CD8-positive, alpha-beta memory T cell (primary cell): ENCODE results near the gene SERPINB10. TPM values are rescaled to one million over a fixed set of nuclear protein-coding genes. Genes with fewer than 3 reads are reported as not detected.
A peak's percentile ranks its signal among the peaks of the same experiment; 100 is the strongest.

Experiments used
- CTCF ChIA-PET: fragments of 350-600 bp; sonication (Branson Sonifier 250); formaldehyde crosslinking; loops from one replicate; lab custom pipeline; 2021; ENCODE audit warnings: antibody characterized with exemption; lab: Charles Lee
- POLR2A ChIA-PET: fragments of 350-600 bp; sonication (Branson Sonifier 250); formaldehyde crosslinking; loops from one replicate; lab custom pipeline; 2021; ENCODE audit warnings: antibody characterized with exemption; lab: Charles Lee
- DNase-seq, 5 donors: peaks; one replicate each; pipeline versions ENCODE4 v3.0.0 to v3.0.0-alpha.2; 2020 to 2022; ENCODE audit warnings: mixed read lengths in 1 of 5
- H3K27ac ChIP-seq: one replicate; pipeline ENCODE4 v1.7.0; 2013; ENCODE audit warnings: low read depth, mild to moderate bottlenecking, low read length, moderate library complexity
- H3K27me3 ChIP-seq: 2 replicates; pipeline ENCODE4 v1.7.0; 2013; ENCODE audit warnings: low read length, mild to moderate bottlenecking; ENCODE audit not compliant: insufficient read depth, poor library complexity, severe bottlenecking
- H3K36me3 ChIP-seq: 2 replicates; pipeline ENCODE4 v1.7.0; 2013; ENCODE audit warnings: mild to moderate bottlenecking, low read length, moderate library complexity; ENCODE audit not compliant: insufficient read depth
- H3K4me1 ChIP-seq: 2 replicates; pipeline ENCODE4 v1.7.0; 2013; ENCODE audit warnings: mild to moderate bottlenecking, low read length, moderate library complexity; ENCODE audit not compliant: insufficient read depth
- H3K4me3 ChIP-seq: 2 replicates; pipeline ENCODE4 v1.7.0; 2013; ENCODE audit warnings: mild to moderate bottlenecking, low read length
- H3K9me3 ChIP-seq: 2 replicates; pipeline ENCODE4 v1.7.0; 2013; ENCODE audit warnings: mild to moderate bottlenecking, low read length
- H3K27ac Mint-ChIP-seq, 8 donors: one replicate each; pipeline ENCODE4 v1.8.0; 2020 to 2021; ENCODE audit warnings: mixed read lengths in 8 of 8, mild to moderate bottlenecking in 6 of 8, inconsistent platforms in 3 of 8, moderate library complexity in 3 of 8
- H3K27me3 Mint-ChIP-seq, 2 donors: one replicate each; pipeline ENCODE4 v1.8.0; 2020 to 2021; ENCODE audit warnings: mixed read lengths in 2 of 2, mild to moderate bottlenecking in 1 of 2, moderate library complexity in 1 of 2
- H3K36me3 Mint-ChIP-seq, 3 donors: one replicate each; pipeline ENCODE4 v1.8.0; 2020 to 2021; ENCODE audit warnings: mixed read lengths in 3 of 3, inconsistent platforms in 1 of 3, mild to moderate bottlenecking in 1 of 3
- H3K4me1 Mint-ChIP-seq, 3 donors: one replicate each; pipeline ENCODE4 v1.8.0; 2020 to 2021; ENCODE audit warnings: mixed read lengths in 3 of 3, inconsistent platforms in 1 of 3, mild to moderate bottlenecking in 1 of 3
- H3K4me3 Mint-ChIP-seq, 7 donors: one replicate each; pipeline ENCODE4 v1.8.0; 2020 to 2021; ENCODE audit warnings: mixed read lengths in 7 of 7, mild to moderate bottlenecking in 6 of 7, moderate library complexity in 4 of 7, inconsistent platforms in 2 of 7
- H3K9me3 Mint-ChIP-seq, 5 donors: one replicate each; pipeline ENCODE4 v1.8.0; 2020 to 2022; ENCODE audit warnings: mixed read lengths in 5 of 5, mild to moderate bottlenecking in 3 of 5, moderate library complexity in 2 of 5, inconsistent platforms in 1 of 5
- polyA plus RNA-seq: library from polyadenylated mRNA; unstranded; fragments of 300-500 nt; fragmentation: Illumina TruSeq; gene quantifications from one replicate; pipeline ENCODE4 v1.2.3, GENCODE V29; 2021
- total RNA-seq, 2 experiments: library from RNA; stranded (reverse); gene quantifications; one replicate each; pipeline ENCODE4 v1.2.3, GENCODE V29; 2021

The SERPINB10 gene
- total and polyA plus RNA-seq, 3 experiments from 2014 or later, result not detected

DNA sequence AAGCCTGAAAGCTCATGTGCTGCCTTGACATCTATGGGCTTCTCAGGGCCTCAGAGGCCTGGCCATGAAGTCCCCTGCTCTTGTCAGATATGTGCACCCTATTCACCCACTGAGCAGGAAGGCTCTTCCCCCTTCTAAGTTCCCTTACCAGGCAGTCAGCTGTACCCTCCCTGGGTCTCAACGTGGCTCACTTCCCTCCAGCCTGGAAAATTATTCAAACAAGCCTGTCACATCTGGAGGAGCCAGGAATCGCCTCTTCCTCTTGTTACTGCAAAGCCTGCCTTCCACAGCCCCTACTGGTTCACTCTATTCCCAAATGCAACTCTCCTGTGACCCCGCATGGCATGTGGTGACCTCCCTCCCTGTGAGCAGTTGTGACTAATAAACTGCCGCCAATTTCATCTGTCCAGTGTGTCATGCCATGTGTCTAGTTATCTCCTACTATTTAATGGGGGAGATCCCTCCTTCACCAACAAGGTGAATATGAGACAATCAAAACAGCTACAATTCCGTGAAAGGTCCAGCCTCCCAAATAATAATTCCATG is 53.8 kb downstream of the SERPINB10 start:
- H3K9me3 ChIP-seq, result no peaks in the 10 kb centered on the region

DNA sequence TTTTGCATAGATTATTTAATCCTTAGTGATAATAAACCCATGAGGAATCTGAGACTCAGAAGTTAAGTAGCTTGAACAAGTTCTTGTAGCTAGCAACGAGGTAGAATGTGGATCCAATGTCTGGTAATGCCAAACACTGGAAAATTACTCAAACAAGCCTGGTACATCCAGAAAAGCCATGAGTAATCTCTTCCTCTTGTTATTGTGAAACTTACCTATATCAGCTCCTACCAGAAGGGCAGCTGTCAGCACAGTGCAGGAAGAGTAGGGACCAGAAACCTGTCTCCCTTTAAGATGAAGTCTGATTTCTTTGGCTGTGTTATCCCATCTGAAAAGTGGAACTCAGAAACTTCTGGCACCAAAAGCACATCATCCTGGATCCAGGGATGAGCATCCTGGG is 54.4 kb downstream of the SERPINB10 start:
- no peaks in the 10 kb centered on the region for H3K9me3 Mint-ChIP-seq
- no peak for DNase-seq
- Histone ChIP-seq H3K27ac (no peak overlapping the region), H3K36me3 (no peaks in the 10 kb centered on the region), H3K4me3 (no peak overlapping the region), H3K4me1 (no peaks in the 10 kb centered on the region), H3K9me3 (no peaks in the 10 kb centered on the region), H3K27me3 (no peaks in the 10 kb centered on the region)
- H3K27ac Mint-ChIP-seq, result no peak overlapping the region
- no peak overlapping the region for H3K4me3 Mint-ChIP-seq
- no peaks in the 10 kb centered on the region for H3K4me1 Mint-ChIP-seq
- H3K36me3 Mint-ChIP-seq, result no peaks in the 10 kb centered on the region
- ChIA-PET CTCF (interaction anchor here (1.6 to 3.5 kb wide), 5 partner anchors 8 to 37 kb away, joined by 4 to 21 read pairs (median 7); no protein-coding TSS in a partner anchor), POLR2A (no interaction called here)
- H3K27me3 Mint-ChIP-seq, result peaks cover 0 to 38% of the 10 kb centered on the region in 2 donors

More for the DNA sequence above, 53.8 kb downstream of the SERPINB10 start:
- no peaks in the 10 kb centered on the region for H3K27me3 ChIP-seq
- Mint-ChIP-seq H3K4me3 (no peak overlapping the region), H3K36me3 (no peaks in the 10 kb centered on the region), H3K27ac (peak overlapping the region in 1 of 8 donors; percentile 72), H3K9me3 (no peaks in the 10 kb centered on the region), H3K27me3 (peaks cover 0 to 44% of the 10 kb centered on the region in 2 donors), H3K4me1 (no peaks in the 10 kb centered on the region)
- CTCF ChIA-PET, result interaction anchor here (3.2 kb wide), 1 partner anchor 33 kb away, joined by 21 read pairs; no protein-coding TSS in a partner anchor
- DNase-seq, result no peak
- no peak overlapping the region for H3K27ac ChIP-seq
- no peaks in the 10 kb centered on the region for H3K4me1 ChIP-seq
- H3K4me3 ChIP-seq, result no peak overlapping the region
- H3K36me3 ChIP-seq, result no peaks in the 10 kb centered on the region
- POLR2A ChIA-PET, result no interaction called here

DNA sequence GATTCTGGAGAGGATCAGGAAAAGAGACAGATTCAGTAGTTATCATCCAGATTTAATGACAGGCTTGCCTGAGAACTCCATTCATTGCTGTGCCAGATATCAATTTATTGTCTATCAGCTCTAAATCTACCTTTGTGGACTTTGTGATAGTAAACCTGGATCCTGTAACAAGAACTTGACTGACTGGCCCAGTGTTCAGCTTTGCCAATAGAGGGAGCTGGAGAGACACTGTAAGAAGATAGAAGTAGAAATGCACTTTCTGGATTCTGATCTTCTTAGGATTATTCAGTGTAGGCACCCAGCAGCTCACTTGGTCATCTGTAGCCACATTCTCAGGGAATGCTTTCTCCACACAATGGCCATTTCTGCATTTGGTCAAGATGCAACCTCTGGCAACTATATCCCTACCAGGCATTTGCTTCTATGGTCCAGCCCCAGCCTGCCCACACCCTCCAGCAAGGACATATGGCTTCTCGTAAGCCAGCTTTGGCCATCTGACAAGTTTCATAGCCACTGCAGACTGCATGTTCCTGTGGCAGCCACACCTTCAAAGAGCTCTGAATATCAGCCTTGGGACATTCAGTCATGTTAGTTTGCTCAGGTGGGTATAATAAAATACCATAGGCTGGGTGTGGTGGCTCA is 56.0 kb downstream of the SERPINB10 start:
- Mint-ChIP-seq H3K36me3 (no peaks in the 10 kb centered on the region), H3K27me3 (peaks cover 0 to 27% of the 10 kb centered on the region in 2 donors), H3K4me1 (peaks cover 0 to 6% (median 2%) of the 10 kb centered on the region in 3 donors), H3K27ac (peak overlapping the region in 1 of 8 donors; percentile 3), H3K9me3 (no peaks in the 10 kb centered on the region), H3K4me3 (no peak overlapping the region)
- Histone ChIP-seq H3K9me3 (no peaks in the 10 kb centered on the region), H3K36me3 (no peaks in the 10 kb centered on the region), H3K27ac (no peak overlapping the region), H3K4me1 (no peaks in the 10 kb centered on the region), H3K4me3 (no peak overlapping the region), H3K27me3 (no peaks in the 10 kb centered on the region)
- peak in 4 of 5 donors; percentile 23 to 69 (median 53) for DNase-seq
- POLR2A ChIA-PET, result no interaction called here
- CTCF ChIA-PET, result interaction anchor here (1.0 to 3.5 kb wide), 15 partner anchors 10 to 1474 kb away, joined by 3 to 21 read pairs (median 6); no protein-coding TSS in a partner anchor

DNA sequence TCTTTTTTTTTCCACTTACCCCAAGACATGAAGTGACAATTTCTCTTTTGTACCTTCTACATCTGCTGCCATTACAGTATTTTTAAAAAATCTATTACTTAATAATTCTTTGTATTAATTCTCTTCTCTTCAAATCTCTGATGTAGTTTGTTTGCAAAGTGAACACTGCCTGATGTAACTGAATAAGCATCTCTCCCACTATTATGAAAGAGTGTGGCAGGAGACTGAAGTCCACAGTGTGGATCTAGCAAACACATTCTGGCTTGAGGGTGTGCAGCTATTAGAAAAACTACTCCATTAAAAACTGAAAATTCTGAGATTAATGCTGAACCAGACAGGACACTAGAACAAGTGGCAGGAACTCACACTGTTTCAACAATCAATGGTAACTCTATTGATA is 57.1 kb downstream of the SERPINB10 start:
- Mint-ChIP-seq H3K27ac (no peak overlapping the region), H3K4me1 (peaks cover 9 to 18% (median 14%) of the 10 kb centered on the region in 3 donors), H3K36me3 (peaks cover 0 to under 1% (median 0%) of the 10 kb centered on the region in 3 donors), H3K9me3 (no peaks in the 10 kb centered on the region), H3K4me3 (no peak overlapping the region), H3K27me3 (peaks cover 0 to 19% of the 10 kb centered on the region in 2 donors)
- Histone ChIP-seq H3K4me1 (peaks cover 8% of the 10 kb centered on the region), H3K27me3 (no peaks in the 10 kb centered on the region), H3K4me3 (no peak overlapping the region), H3K27ac (no peak overlapping the region), H3K9me3 (no peaks in the 10 kb centered on the region), H3K36me3 (no peaks in the 10 kb centered on the region)
- no peak for DNase-seq
- ChIA-PET POLR2A (no interaction called here), CTCF (interaction anchor here (3.5 kb wide), 1 partner anchor 11 kb away, joined by 14 read pairs; no protein-coding TSS in a partner anchor)

DNA sequence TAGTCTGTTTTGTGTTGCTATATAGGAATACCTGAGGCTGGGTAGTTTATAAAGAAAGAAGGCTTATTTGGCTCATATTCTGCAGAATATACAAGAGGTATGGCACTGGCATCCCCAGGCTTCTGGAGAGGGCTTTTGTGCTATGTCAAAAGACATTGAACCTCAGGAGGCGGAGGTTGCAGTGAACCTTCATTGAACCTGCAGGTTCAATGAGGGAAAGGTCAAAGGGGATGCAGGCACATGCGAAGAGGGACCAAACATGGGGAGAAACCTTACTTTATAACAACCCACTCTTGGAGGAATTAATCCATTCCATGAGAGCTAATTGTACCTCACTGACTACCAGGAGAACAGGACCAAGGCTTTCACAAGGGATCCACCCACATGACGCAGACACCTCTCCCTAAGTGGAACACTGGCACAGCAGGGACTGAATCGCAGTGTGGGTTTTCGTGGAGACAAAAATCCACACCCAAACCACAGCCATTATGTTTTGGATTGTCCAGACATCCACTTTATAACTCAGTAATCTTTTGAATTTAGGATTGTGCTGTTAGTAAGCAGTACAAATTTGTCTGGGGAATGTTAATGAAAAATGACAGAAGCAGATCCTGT is 58.1 kb downstream of the SERPINB10 start:
- H3K9me3 Mint-ChIP-seq, result no peaks in the 10 kb centered on the region
- Histone ChIP-seq H3K27ac (no peak overlapping the region), H3K4me3 (no peak overlapping the region), H3K36me3 (no peaks in the 10 kb centered on the region), H3K4me1 (peaks cover 11% of the 10 kb centered on the region), H3K9me3 (no peaks in the 10 kb centered on the region), H3K27me3 (no peaks in the 10 kb centered on the region)
- ChIA-PET CTCF (no interaction called here), POLR2A (no interaction called here)
- H3K36me3 Mint-ChIP-seq, result peaks cover 0 to 5% (median 0%) of the 10 kb centered on the region in 3 donors
- peaks cover 0 to 14% of the 10 kb centered on the region in 2 donors for H3K27me3 Mint-ChIP-seq
- H3K4me1 Mint-ChIP-seq, result peaks cover 13 to 26% (median 21%) of the 10 kb centered on the region in 3 donors
- peak overlapping the region in 1 of 7 donors; percentile 24 for H3K4me3 Mint-ChIP-seq
- H3K27ac Mint-ChIP-seq, result no peak overlapping the region
- DNase-seq, result no peak

DNA sequence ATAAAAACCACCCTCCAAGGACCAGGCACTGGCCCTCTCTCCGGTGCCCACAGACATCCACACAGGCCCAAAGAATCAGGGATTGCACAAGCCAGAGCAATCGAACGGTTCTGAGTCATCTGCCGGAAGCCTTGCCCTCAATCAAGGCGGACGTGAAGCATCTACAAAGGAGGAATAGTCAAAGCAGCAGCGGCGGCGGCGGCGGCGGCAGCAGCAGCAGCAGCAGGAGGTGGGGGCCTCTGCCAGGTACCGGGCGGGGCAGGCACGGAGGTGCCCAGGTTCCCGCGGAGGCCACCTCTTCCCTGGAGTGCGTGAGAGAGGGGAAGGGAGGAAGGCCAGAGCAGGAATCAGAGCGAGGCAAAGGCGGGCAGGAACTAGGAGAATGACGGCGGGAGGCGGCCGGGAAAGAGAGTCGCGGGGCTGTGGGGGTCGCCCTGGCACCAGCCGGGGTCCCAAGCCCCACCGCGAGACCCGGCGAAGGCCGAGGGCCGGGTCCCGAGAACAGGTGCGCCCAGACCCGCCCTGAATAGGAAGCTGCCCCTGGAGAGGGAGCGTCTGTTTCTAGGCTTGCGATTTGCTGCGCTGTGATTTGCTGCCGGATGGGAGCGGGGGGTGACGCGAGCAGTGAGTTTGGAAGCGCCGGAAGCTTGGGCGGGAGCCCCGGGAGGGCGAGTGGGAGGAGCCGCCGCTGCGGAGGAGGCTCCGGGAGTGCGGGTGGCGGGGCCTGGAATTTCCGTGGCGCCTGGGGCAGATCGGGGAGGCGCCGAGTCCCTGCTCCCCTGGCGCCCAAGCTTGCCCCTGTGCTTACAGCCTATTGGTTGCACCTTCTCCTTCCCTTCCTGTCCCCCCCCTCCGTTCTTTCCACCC is 62.4 kb downstream of the SERPINB10 start, which contains the start of gene SERPINB8:
Gene SERPINB8 (plus strand): TSS at position 140 of the 867 bp plus-strand sequence. CDS start 8,228 bp downstream, outside the sequence.
- DNase-seq, result peak; percentile 69 to 86 (median 74)
- Mint-ChIP-seq H3K36me3 (peaks cover 0 to 5% (median 0%) of the 10 kb centered on the region in 3 donors), H3K4me1 (peaks cover 28 to 47% (median 35%) of the 10 kb centered on the region in 3 donors), H3K9me3 (no peaks in the 10 kb centered on the region), H3K4me3 (peak within 1 kb of the TSS; percentile 87 to 99 (median 95)), H3K27me3 (peaks cover 0 to 1% of the 10 kb centered on the region in 2 donors), H3K27ac (peak within 1 kb of the TSS; percentile 90 to 99 (median 96))
- H3K4me3 ChIP-seq, result peak within 1 kb of the TSS; percentile 86
- H3K9me3 ChIP-seq, result no peaks in the 10 kb centered on the region
- H3K27me3 ChIP-seq, result no peaks in the 10 kb centered on the region
- ChIA-PET POLR2A (interaction anchor here (0.6 to 0.7 kb wide), 2 partner anchors 34 to 559 kb away, joined by 3 read pairs; no protein-coding TSS in a partner anchor), CTCF (interaction anchor here (1.3 kb wide), 1 partner anchor 34 kb away, joined by 3 read pairs; no protein-coding TSS in a partner anchor)
- peak within 1 kb of the TSS; percentile 78 for H3K27ac ChIP-seq
- H3K36me3 ChIP-seq, result no peaks in the 10 kb centered on the region
- H3K4me1 ChIP-seq, result peaks cover 16% of the 10 kb centered on the region

DNA sequence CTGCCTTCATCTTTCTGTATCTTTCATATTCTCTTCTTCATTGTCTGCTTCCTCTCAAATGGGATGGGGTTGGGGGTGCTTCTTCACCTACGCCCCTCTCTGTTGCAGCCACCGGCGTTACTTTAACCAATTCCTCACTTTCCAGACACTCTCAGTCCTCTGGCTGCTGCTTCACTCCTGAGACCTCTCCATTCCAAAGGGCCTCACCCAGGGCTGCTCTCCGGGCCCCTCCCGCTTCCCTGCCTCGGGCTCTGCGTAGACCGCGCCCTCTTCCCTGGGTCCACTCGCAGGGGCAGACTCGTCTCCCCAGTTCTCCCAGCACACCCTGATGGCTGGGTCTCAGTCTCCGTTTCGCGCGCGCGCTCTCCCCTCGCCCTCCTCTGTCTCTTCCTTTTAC is 63.0 kb downstream of the SERPINB10 start:
- no peaks in the 10 kb centered on the region for H3K36me3 ChIP-seq
- H3K27ac ChIP-seq, result peak overlapping the region; percentile 78
- Mint-ChIP-seq H3K27me3 (peaks cover 0 to 1% of the 10 kb centered on the region in 2 donors), H3K4me1 (peaks cover 28 to 48% (median 35%) of the 10 kb centered on the region in 3 donors), H3K27ac (peak overlapping the region; percentile 83 to 99 (median 95)), H3K4me3 (peak overlapping the region; percentile 87 to 99 (median 95)), H3K36me3 (peaks cover 0 to 5% (median 0%) of the 10 kb centered on the region in 3 donors), H3K9me3 (no peaks in the 10 kb centered on the region)
- peak in 1 of 5 donors; percentile 7 for DNase-seq
- H3K4me1 ChIP-seq, result peaks cover 16% of the 10 kb centered on the region
- CTCF ChIA-PET, result interaction anchor here (1.3 kb wide), 1 partner anchor 35 kb away, joined by 3 read pairs; no protein-coding TSS in a partner anchor
- no peaks in the 10 kb centered on the region for H3K27me3 ChIP-seq
- no peaks in the 10 kb centered on the region for H3K9me3 ChIP-seq
- peak overlapping the region; percentile 86 for H3K4me3 ChIP-seq
- POLR2A ChIA-PET, result interaction anchor here (0.6 to 0.7 kb wide), 2 partner anchors 34 to 560 kb away, joined by 3 read pairs; no protein-coding TSS in a partner anchor
